22Rv1 (cell line): Measurements from ENCODE around the gene TMEM145.
A peak's percentile ranks its signal among the peaks of the same experiment; 100 is the strongest.

Experiments used
- H3K27ac ChIP-seq: fragments of 450-650 bp; 2 replicates; pipeline ENCODE4 v1.5.1; 2017
- ZFX ChIP-seq: fragments of 450-650 bp; IDR thresholded peaks from 2 replicates; pipeline ENCODE4 v1.6.1; 2017; ENCODE audit warnings: antibody characterized with exemption, borderline replicate concordance
- TF ChIP-seq, protein P1 (sequence below): fragments of 450-650 bp; IDR thresholded peaks from 2 replicates; pipeline ENCODE4 v1.5.1; 2017; ENCODE audit warnings: mild to moderate bottlenecking

The TMEM145 gene

DNA sequence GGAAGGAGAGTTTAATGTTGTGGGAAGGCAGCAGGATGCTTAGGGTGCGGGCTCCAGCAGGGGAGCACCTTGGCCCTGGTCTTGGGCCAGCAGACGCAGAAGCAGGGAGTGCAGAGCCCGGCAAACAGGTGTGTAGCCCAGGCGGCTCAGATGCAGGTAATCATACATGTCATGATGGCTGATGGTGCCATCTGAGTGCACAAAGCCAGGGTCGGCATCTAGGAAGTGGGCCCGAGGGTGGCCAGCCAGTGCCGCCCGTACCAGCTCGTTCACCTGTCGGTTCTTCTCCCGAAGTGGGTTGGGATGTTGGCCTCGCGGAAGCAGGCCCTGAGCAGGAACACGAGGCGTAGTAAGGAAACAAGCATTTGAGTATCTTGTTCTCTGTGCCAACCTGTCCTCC is 16.1 kb upstream of the TMEM145 start:
- peak overlapping the region; percentile 52 for H3K27ac ChIP-seq
- no peak for TF ChIP-seq ZFX
- TF ChIP-seq, protein P1, sequence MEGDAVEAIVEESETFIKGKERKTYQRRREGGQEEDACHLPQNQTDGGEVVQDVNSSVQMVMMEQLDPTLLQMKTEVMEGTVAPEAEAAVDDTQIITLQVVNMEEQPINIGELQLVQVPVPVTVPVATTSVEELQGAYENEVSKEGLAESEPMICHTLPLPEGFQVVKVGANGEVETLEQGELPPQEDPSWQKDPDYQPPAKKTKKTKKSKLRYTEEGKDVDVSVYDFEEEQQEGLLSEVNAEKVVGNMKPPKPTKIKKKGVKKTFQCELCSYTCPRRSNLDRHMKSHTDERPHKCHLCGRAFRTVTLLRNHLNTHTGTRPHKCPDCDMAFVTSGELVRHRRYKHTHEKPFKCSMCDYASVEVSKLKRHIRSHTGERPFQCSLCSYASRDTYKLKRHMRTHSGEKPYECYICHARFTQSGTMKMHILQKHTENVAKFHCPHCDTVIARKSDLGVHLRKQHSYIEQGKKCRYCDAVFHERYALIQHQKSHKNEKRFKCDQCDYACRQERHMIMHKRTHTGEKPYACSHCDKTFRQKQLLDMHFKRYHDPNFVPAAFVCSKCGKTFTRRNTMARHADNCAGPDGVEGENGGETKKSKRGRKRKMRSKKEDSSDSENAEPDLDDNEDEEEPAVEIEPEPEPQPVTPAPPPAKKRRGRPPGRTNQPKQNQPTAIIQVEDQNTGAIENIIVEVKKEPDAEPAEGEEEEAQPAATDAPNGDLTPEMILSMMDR, result no peak

DNA sequence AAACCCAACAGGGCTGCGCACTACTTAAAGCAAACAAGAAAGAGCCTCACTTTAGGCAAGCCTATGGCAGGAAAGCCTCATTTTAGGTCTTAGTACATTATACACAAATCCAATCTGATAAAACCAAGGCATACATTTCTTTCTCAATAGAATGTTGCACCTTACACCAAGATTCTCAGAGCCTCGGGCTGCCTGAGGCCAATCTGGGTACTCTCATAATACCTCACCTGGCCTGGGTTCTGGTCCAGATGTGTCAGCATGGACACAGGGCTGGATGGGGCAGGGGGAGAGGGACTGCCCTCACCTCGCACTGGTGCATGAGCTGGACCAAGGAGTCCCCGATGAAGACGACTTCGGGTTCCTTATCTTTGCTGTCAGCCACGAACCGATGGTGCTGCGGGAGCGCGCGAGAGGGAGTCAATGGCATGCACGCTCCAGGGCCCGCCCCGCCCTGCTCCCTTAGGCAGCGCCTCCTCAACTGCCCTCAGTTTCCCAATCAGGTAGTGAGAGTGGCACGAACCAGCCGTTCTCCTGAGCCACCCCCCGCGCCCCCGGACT is 11.4 kb upstream of the TMEM145 start, which contains the start of gene PRR19:
PRR19 (plus strand) TSS at position 487 of the 558 bp plus-strand sequence. CDS start 7,453 bp downstream, outside the sequence.
- TF ChIP-seq, protein P1, result no peak
- no peak for TF ChIP-seq ZFX
- H3K27ac ChIP-seq, result peak within 1 kb of the TSS; percentile 95

DNA sequence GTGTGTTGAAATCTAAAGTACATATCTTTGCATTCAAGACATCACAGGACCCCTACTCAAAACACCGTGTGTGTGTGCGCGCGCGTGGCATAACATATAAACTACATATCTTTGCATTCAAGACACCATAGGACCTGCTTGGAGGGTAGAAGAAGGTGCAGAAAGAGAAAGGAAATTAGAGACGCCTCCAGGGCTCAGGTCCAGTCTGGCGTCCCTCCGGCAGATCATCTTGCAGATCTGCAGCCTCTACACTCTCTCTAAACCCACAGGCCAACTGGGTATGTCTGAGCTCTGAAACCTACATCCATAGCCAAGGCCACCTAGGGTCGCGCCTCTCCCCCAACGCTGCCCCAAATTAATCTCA is 10.0 kb upstream of the TMEM145 start:
- peak overlapping the region; percentile 95 for H3K27ac ChIP-seq

DNA sequence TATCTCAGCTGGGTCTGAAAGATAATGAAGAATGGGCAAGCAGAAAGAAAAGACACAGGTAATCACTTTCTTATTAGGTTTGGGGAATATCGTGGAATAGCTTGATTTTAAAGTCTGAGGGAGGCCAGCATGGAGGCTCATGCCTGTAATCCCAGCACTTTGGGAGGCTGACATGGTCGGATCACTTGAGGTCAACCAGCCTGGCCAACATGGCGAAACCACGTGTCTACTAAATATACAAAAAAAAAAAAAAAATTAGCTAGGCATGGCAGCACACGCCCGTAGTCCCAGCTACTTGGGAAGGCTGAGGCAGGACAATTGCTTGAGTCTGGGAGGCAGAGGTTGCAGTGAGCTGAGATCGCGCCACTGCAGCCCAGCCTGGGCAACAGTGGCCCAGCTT is 9.2 kb upstream of the TMEM145 start:
- H3K27ac ChIP-seq, result peak overlapping the region; percentile 95
- TF ChIP-seq, protein P1, result no peak
- no peak for TF ChIP-seq ZFX

More for the DNA sequence above, 10.0 kb upstream of the TMEM145 start:
- TF ChIP-seq ZFX, result no peak
- TF ChIP-seq, protein P1, result no peak

DNA sequence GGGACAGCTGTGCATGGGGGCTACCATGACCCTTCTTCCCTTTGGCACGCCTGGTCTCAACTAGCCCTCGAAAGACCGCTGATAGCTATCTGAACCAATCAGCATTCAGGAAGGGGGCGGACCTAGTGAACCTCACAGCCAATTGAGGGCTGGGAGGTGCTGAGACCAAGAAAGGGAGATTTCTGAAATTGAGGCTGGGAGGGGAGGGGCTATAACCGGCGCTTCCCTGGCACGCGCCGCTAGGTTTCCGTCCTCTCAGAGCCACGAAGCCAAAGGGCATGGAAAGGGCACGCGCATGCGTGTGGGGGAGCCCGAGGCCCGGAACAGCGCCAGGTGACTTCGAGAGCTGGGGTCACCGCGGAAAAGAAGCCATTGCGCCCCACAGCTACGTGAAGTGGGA is 6.5 kb upstream of the TMEM145 start:
- no peak overlapping the region for H3K27ac ChIP-seq
- TF ChIP-seq, protein P1, result no peak
- no peak for TF ChIP-seq ZFX

DNA sequence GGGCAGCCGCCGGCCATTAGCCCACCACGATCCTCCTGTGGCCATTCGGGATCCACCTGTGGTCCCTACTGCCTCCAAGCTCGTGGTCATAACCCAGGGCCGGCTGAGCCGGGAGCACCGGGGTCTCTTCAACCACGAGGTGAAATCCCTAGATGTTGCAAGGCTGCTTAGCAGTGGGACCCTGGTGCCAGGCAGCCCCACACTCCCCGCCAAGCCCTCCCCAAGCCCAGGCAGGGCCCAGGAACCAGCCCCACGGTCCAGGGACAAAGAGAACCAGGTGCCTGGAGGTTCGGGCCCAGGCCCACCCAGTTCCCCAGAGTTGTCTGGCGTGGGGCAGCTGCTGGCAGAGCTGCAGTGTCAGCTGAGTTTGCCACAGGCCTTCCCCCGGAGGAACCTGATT is 3.4 kb upstream of the TMEM145 start:
- TF ChIP-seq, protein P1, result no peak
- TF ChIP-seq ZFX, result no peak
- no peak overlapping the region for H3K27ac ChIP-seq

DNA sequence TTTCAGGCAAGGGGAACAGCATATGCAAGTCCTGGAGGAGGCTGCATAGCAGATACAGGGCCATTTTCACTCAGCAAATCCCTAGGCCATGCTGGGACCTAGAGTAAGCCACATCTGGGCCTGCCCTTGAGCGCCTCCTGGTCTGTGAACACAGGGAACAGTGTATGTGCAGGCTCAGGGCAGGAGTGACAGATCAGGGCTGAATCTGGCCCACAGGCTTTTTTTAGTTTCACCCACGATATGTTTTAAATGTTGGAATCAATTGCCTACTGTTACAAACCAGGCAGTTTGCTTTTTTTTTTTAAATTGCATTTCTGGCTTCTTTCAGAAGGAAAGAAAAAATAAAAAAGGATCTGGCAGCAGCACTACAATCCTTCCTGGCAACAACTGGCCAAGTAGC is 1.5 kb upstream of the TMEM145 start:
- H3K27ac ChIP-seq, result no peak overlapping the region
- no peak for TF ChIP-seq ZFX
- TF ChIP-seq, protein P1, result peak; percentile 28
